ENCODE results near the gene GPBP1.
"Not testable (repeated sequence)": the region's sequence is repeated elsewhere in the genome, so short reads cannot be mapped to it uniquely, and the experiment has no call there.

Gene GPBP1

GRCh38 chr5:57298295-57298984 is 124.6 kb downstream of the GPBP1 start:
- peak; percentile 93 for DNase-seq

GRCh38 chr5:57298985-57299491 is 125.2 kb downstream of the GPBP1 start:
- peak; percentile 82 for DNase-seq

- peak; percentile 25 for DNase-seq
These were observed 126.1 kb downstream of the GPBP1 start for GRCh38 chr5:57299986-57300385.

- peak; percentile 88 for DNase-seq
These were observed 128.3 kb downstream of the GPBP1 start for GRCh38 chr5:57302164-57302563.

GRCh38 chr5:57302643-57303042 is 128.8 kb downstream of the GPBP1 start:
- no peak for DNase-seq

GRCh38 chr5:57303985-57304384 is 130.1 kb downstream of the GPBP1 start:
- DNase-seq: no peak

- DNase-seq: no peak
These were observed 131.1 kb downstream of the GPBP1 start for GRCh38 chr5:57304931-57305330.

- DNase-seq: no peak
These were observed 132.5 kb downstream of the GPBP1 start for GRCh38 chr5:57306359-57306758.

- DNase-seq: no peak
These were observed 133.7 kb downstream of the GPBP1 start for GRCh38 chr5:57307516-57307915.

- DNase-seq: not testable (repeated sequence)
These were observed 135.2 kb downstream of the GPBP1 start for GRCh38 chr5:57309022-57309421.

- DNase-seq: no peak
These were observed 137.4 kb downstream of the GPBP1 start for GRCh38 chr5:57311251-57311650.

- DNase-seq: no peak
These were observed 138.3 kb downstream of the GPBP1 start for GRCh38 chr5:57311921-57312735.

GRCh38 chr5:57313716-57314115 is 139.9 kb downstream of the GPBP1 start:
- DNase-seq: no peak

All from RPMI8226 (cell line).